Fibroblast of mammary gland (primary cell): Measurements from ENCODE around the gene ANO2.

ENCODE experiments used
- DNase-seq: peaks from one replicate; pipeline ENCODE4 v3.0.0-alpha.2; 2010; ENCODE audit warnings: low read depth
- H3K4me3 ChIP-seq: 2 replicates; pipeline ENCODE4 v1.5.1; 2011; ENCODE audit warnings: low read depth, mild to moderate bottlenecking, low read length, moderate library complexity; ENCODE audit not compliant: control insufficient read depth
- TF ChIP-seq, protein P1 (sequence below): conservative IDR thresholded peaks from 2 replicates; pipeline ENCODE4 v1.5.1; 2011; ENCODE audit warnings: low read depth, low read length, inconsistent platforms; ENCODE audit not compliant: control insufficient read depth, insufficient read depth

ANO2 gene

DNA sequence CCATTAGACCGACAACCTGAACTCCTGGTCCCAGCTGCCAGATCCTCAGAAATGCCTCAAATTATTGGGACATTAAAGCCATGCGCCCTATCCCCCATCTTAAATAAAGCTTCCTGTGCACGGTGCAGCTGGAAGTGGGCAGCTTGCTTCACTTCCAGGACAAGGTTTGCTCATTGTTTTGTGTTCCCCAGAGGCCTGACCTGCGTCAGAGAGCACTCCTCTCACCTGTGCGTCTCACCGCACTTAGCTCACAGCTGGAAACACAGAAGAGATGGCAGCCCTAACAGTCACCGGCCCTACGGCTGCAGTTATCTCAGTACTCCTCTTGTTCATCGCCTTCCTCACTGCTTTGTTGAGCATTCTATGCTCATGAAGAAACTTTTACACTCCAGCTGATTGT lies 135.5 kb downstream of the ANO2 start:
- no peak for DNase-seq
- no peak overlapping the region for H3K4me3 ChIP-seq
- TF ChIP-seq, protein P1, sequence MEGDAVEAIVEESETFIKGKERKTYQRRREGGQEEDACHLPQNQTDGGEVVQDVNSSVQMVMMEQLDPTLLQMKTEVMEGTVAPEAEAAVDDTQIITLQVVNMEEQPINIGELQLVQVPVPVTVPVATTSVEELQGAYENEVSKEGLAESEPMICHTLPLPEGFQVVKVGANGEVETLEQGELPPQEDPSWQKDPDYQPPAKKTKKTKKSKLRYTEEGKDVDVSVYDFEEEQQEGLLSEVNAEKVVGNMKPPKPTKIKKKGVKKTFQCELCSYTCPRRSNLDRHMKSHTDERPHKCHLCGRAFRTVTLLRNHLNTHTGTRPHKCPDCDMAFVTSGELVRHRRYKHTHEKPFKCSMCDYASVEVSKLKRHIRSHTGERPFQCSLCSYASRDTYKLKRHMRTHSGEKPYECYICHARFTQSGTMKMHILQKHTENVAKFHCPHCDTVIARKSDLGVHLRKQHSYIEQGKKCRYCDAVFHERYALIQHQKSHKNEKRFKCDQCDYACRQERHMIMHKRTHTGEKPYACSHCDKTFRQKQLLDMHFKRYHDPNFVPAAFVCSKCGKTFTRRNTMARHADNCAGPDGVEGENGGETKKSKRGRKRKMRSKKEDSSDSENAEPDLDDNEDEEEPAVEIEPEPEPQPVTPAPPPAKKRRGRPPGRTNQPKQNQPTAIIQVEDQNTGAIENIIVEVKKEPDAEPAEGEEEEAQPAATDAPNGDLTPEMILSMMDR: no peak

DNA sequence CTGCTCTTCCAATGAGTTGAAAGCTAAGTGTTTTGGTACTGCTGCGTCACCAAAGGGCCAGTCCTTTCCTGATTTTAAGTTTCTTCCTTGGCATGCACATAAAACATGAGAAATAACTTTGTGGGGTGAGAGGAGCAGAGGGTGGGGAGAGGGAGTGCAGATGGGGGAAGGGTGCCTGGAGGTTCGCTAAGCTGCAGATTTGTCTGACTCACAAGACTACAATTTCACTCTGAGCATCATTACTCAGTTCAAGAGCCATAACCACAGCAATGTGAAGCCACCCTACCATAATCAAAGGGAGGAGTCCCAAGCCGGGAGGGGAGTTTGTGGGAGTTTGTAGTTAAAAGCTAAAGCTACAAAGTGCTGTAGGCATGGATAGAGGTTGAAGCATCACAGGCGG lies 136.1 kb downstream of the ANO2 start:
- TF ChIP-seq, protein P1: no peak
- peak; percentile 14 for DNase-seq
- no peak overlapping the region for H3K4me3 ChIP-seq

GRCh38 chr12:5807514-5808219 lies 137.4 kb downstream of the ANO2 start:
- H3K4me3 ChIP-seq: no peak overlapping the region
- TF ChIP-seq, protein P1: no peak
- no peak for DNase-seq

DNA sequence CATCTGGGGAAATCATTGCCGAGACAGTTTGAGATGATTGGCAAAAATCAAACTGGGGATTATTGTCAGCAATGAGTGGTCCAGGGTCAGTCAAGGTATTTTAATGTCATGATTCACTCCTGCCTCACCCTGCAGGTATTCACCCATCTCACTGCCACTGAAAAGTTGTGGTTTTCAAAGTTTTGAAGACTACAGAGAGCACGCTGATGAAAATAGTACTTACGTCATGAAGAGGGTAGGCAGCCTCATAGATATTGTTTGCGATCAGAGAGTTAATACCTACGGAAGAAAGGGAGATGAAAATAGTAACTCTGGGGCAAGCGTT lies 138.0 kb downstream of the ANO2 start:
- TF ChIP-seq, protein P1: no peak
- no peak overlapping the region for H3K4me3 ChIP-seq
- DNase-seq: no peak

DNA sequence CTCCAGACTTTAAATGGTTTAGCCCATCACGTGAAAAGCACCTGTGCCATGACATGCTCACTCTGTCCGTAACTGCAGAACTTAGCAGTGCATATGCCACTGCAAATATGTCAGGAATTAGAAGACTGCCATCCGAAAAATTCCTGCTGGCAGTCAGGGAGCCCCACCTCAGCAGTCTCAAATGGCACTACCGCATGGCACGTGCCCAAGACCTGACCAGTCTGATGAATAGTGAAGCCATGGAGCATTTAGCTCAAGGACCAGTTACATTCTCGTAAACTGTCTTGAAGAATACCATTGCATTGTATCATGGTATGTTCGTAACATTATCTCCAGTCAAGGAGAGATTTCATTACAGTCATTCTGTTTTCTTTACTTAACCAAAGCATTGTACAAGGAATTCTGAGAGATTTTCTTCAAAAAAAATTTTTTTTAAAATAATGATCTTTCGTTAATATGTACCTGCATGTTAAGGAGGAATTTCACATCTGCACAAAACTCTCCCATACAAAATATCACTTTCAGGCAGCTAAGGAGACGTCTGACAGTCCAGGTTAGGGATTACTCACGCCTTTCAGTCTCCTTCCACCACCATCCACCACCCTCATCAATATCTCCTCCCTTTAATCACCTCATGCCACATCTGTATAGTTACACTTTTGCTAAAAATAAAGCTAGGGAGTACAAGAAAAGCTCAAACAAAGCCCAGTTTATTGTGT lies 138.5 kb downstream of the ANO2 start:
- no peak overlapping the region for H3K4me3 ChIP-seq
- TF ChIP-seq, protein P1: no peak
- no peak for DNase-seq

DNA sequence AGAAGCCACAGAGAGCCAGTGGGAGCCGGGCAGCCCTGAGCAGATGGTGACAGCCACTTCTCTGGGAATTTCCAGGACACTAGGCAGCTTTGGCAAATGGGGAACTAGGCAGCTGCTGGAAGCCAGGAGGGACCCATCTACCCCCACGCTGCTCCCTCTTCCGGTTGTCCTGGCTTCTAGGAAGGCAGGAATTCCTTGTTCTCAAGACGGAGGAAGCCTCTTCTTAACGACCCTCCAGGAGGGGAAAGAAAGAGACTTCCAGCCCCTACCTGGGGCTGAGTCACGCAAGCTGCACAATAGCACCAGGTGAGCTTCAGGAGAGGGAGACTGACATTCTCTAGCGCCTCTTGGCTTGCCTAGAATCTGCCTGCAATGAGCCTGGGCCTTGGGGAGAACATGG lies 141.5 kb downstream of the ANO2 start:
- no peak for DNase-seq
- no peak overlapping the region for H3K4me3 ChIP-seq
- TF ChIP-seq, protein P1: no peak
